GM23338 (cell line): ENCODE measurements around the gene OSER1. TPM values are rescaled to one million over a fixed set of nuclear protein-coding genes. Genes with fewer than 3 reads are reported as not detected.

Source experiments
- ATAC-seq: fragments of 200-7000 bp; cut with Tn5 transposase; 3 replicates; pipeline ENCODE4 v1.9.1; 2020
- DNase-seq: peaks from one replicate; pipeline ENCODE4 v3.0.0-alpha.2; 2015; ENCODE audit warnings: low spot score
- H2AFZ ChIP-seq: fragments of 200-600 bp; sonication (generic); 2 replicates; pipeline ENCODE4 v1.8.0; 2016; ENCODE audit warnings: antibody characterized with exemption, mild to moderate bottlenecking, moderate library complexity
- H3F3A ChIP-seq: fragments of 200-600 bp; sonication (generic); replicated peaks from 2 replicates; pipeline ENCODE4 v1.8.0; 2017; ENCODE audit warnings: antibody characterized with exemption, mixed run types, low read depth
- H3K27ac ChIP-seq: fragments of 200-600 bp; sonication (generic); 2 replicates; pipeline ENCODE4 v1.6.1; 2016; ENCODE audit warnings: low read depth
- H3K27me3 ChIP-seq: fragments of 200-600 bp; sonication (generic); 2 replicates; pipeline ENCODE4 v1.8.0; 2016; ENCODE audit warnings: mild to moderate bottlenecking, mixed run types, moderate library complexity; ENCODE audit not compliant: insufficient read depth
- H3K36me3 ChIP-seq: fragments of 200-600 bp; sonication (generic); 2 replicates; pipeline ENCODE4 v1.8.0; 2016; ENCODE audit warnings: mild to moderate bottlenecking; ENCODE audit not compliant: insufficient read depth
- H3K4me1 ChIP-seq: fragments of 200-600 bp; sonication (generic); 2 replicates; pipeline ENCODE4 v1.8.0; 2016; ENCODE audit warnings: mild to moderate bottlenecking, moderate library complexity; ENCODE audit not compliant: insufficient read depth
- H3K4me2 ChIP-seq: fragments of 200-600 bp; sonication (generic); 2 replicates; pipeline ENCODE4 v1.7.1; 2017; ENCODE audit warnings: mixed run types
- H3K4me3 ChIP-seq: fragments of 200-600 bp; sonication (generic); 2 replicates; pipeline ENCODE4 v1.6.1; 2016; ENCODE audit warnings: mixed run types
- H3K79me2 ChIP-seq: fragments of 200-600 bp; sonication (generic); replicated peaks from 2 replicates; pipeline ENCODE4 v1.8.0; 2017; ENCODE audit warnings: mild to moderate bottlenecking; ENCODE audit not compliant: insufficient read depth
- H3K9me2 ChIP-seq: fragments of 200-600 bp; sonication (generic); 2 replicates; pipeline ENCODE4 v1.8.0; 2017; ENCODE audit not compliant: insufficient read depth
- H4K20me1 ChIP-seq: fragments of 200-600 bp; sonication (generic); replicated peaks from 2 replicates; pipeline ENCODE4 v1.8.0; 2017; ENCODE audit warnings: mild to moderate bottlenecking; ENCODE audit not compliant: insufficient read depth
- H3K27ac Mint-ChIP-seq: 2 replicates; pipeline ENCODE4 v1.8.0; 2020; ENCODE audit warnings: inconsistent platforms, mild to moderate bottlenecking, moderate library complexity, mixed read lengths
- H3K27me3 Mint-ChIP-seq: 3 replicates; pipeline ENCODE4 v1.8.0; 2022; ENCODE audit warnings: low read depth, mild to moderate bottlenecking, moderate library complexity, mixed read lengths, inconsistent platforms; ENCODE audit not compliant: insufficient read depth, poor library complexity
- H3K36me3 Mint-ChIP-seq: 3 replicates; pipeline ENCODE4 v1.8.0; 2021; ENCODE audit warnings: low read depth, mild to moderate bottlenecking, inconsistent platforms, moderate library complexity, mixed read lengths
- H3K4me1 Mint-ChIP-seq: 3 replicates; pipeline ENCODE4 v1.8.0; 2020; ENCODE audit warnings: mild to moderate bottlenecking, inconsistent platforms, mixed read lengths
- H3K4me3 Mint-ChIP-seq: 3 replicates; pipeline ENCODE4 v1.8.0; 2021; ENCODE audit warnings: moderate library complexity, mild to moderate bottlenecking, inconsistent platforms, mixed read lengths
- H3K9me3 Mint-ChIP-seq: 3 replicates; pipeline ENCODE4 v1.8.0; 2020; ENCODE audit warnings: moderate library complexity, mild to moderate bottlenecking, inconsistent platforms, mixed read lengths
- CREB1 ChIP-seq: fragments of 250-450 bp; sonication (Bioruptor Pico); IDR thresholded peaks from 2 replicates; pipeline ENCODE4 v1.5.0; 2020; ENCODE audit warnings: low read depth, mild to moderate bottlenecking, moderate library complexity
- CTCF ChIP-seq, 2 experiments: fragments of 200-600 bp in 1 of 2; sonication (generic) in 1 of 2; conservative IDR thresholded peaks; 2 replicates each; pipeline versions ENCODE4 v1.5.1 to v1.6.1; 2016 to 2017; ENCODE audit warnings: antibody characterized with exemption in 2 of 2, low read depth in 2 of 2, mild to moderate bottlenecking in 2 of 2, moderate library complexity in 1 of 2
- EZH2 ChIP-seq: fragments of 200-600 bp; sonication (generic); IDR thresholded peaks from one replicate; pipeline ENCODE4 v1.8.0; 2017; ENCODE audit warnings: antibody characterized with exemption, mild to moderate bottlenecking, low read depth; ENCODE audit not compliant: unreplicated experiment
- EZH2phosphoT487 ChIP-seq: fragments of 200-600 bp; sonication (generic); IDR thresholded peaks from one replicate; pipeline ENCODE4 v1.8.1; 2018; ENCODE audit warnings: antibody characterized with exemption; ENCODE audit not compliant: unreplicated experiment
- JUNB ChIP-seq: IDR thresholded peaks from one replicate; pipeline ENCODE4 v1.6.1; 2016; ENCODE audit warnings: antibody characterized with exemption; ENCODE audit not compliant: unreplicated experiment
- NANOG ChIP-seq: IDR thresholded peaks from 2 replicates; pipeline ENCODE4 v1.6.1; 2016; ENCODE audit warnings: antibody characterized with exemption, borderline replicate concordance
- POLR2AphosphoS5 ChIP-seq: IDR thresholded peaks from 2 replicates; pipeline ENCODE4 v1.6.1; 2016; ENCODE audit warnings: antibody characterized with exemption, low read depth
- STAT1 ChIP-seq: IDR thresholded peaks from one replicate; pipeline ENCODE4 v1.6.1; 2016; ENCODE audit warnings: antibody characterized with exemption; ENCODE audit not compliant: unreplicated experiment
- ZNF114 ChIP-seq: fragments of 250-450 bp; sonication (Bioruptor Pico); IDR thresholded peaks from 2 replicates; pipeline ENCODE4 v1.5.0; 2020; ENCODE audit warnings: mild to moderate bottlenecking, moderate library complexity
- ZNF331 ChIP-seq: fragments of 250-450 bp; sonication (Bioruptor Pico); IDR thresholded peaks from 2 replicates; pipeline ENCODE4 v1.5.0; 2020; ENCODE audit warnings: low read depth, mild to moderate bottlenecking, moderate library complexity
- ZNF462 ChIP-seq: fragments of 250-450 bp; sonication (Bioruptor Pico); IDR thresholded peaks from 2 replicates; pipeline ENCODE4 v1.5.0; 2020; ENCODE audit warnings: mild to moderate bottlenecking, moderate library complexity
- polyA plus RNA-seq: library from polyadenylated mRNA; unstranded; fragments of >200 nt; fragmentation: Nextera tagmentation; extraction: Ambion mirVana; gene quantifications from 2 replicates; pipeline ENCODE4 v1.2.1, GENCODE V29; 2016
- total RNA-seq: library from RNA; depleted of rRNA; stranded (reverse); fragments of >200 nt; shearing (Covaris generic); gene quantifications from 2 replicates; pipeline ENCODE4 v1.2.3, GENCODE V29; 2014
- TF ChIP-seq, protein P1 (sequence below): IDR thresholded peaks from one replicate; pipeline ENCODE4 v1.6.1; 2018; ENCODE audit warnings: antibody characterized with exemption; ENCODE audit not compliant: unreplicated experiment
- TF ChIP-seq, protein P2 (sequence below): IDR thresholded peaks from 2 replicates; pipeline ENCODE4 v1.6.1; 2016; ENCODE audit warnings: antibody characterized with exemption

The OSER1 gene
- total and polyA plus RNA-seq, 2 experiments from 2014 or later = 25.2 to 31.1 TPM

- Histone ChIP-seq H4K20me1 (no peaks in the 10 kb centered on the region), H3F3A (no peaks in the 10 kb centered on the region), H3K4me2 (no peak overlapping the region), H3K79me2 (no peaks in the 10 kb centered on the region), H3K4me1 (peaks cover 17% of the 10 kb centered on the region; the same call in 1 of the 2 replicates), H3K4me3 (no peak overlapping the region), H3K36me3 (no peaks in the 10 kb centered on the region), H3K9me2 (no peaks in the 10 kb centered on the region), H2AFZ (no peak overlapping the region), H3K27ac (no peak overlapping the region), H3K27me3 (peaks cover 4% of the 10 kb centered on the region; the same call in 1 of the 2 replicates)
- no peaks in the 10 kb centered on the region for H3K9me3 Mint-ChIP-seq
- no peak overlapping the region for H3K4me3 Mint-ChIP-seq
- H3K36me3 Mint-ChIP-seq = no peaks in the 10 kb centered on the region
- H3K27ac Mint-ChIP-seq = no peak overlapping the region
- TF ChIP-seq, protein P1, sequence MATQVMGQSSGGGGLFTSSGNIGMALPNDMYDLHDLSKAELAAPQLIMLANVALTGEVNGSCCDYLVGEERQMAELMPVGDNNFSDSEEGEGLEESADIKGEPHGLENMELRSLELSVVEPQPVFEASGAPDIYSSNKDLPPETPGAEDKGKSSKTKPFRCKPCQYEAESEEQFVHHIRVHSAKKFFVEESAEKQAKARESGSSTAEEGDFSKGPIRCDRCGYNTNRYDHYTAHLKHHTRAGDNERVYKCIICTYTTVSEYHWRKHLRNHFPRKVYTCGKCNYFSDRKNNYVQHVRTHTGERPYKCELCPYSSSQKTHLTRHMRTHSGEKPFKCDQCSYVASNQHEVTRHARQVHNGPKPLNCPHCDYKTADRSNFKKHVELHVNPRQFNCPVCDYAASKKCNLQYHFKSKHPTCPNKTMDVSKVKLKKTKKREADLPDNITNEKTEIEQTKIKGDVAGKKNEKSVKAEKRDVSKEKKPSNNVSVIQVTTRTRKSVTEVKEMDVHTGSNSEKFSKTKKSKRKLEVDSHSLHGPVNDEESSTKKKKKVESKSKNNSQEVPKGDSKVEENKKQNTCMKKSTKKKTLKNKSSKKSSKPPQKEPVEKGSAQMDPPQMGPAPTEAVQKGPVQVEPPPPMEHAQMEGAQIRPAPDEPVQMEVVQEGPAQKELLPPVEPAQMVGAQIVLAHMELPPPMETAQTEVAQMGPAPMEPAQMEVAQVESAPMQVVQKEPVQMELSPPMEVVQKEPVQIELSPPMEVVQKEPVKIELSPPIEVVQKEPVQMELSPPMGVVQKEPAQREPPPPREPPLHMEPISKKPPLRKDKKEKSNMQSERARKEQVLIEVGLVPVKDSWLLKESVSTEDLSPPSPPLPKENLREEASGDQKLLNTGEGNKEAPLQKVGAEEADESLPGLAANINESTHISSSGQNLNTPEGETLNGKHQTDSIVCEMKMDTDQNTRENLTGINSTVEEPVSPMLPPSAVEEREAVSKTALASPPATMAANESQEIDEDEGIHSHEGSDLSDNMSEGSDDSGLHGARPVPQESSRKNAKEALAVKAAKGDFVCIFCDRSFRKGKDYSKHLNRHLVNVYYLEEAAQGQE = no peak
- TF ChIP-seq EZH2phosphoT487 = no peak
- no peak for TF ChIP-seq CTCF (conservative IDR thresholded peaks at IDR 0.05; ENCODE audit: low read depth in 2 of 2)
- TF ChIP-seq, protein P2, sequence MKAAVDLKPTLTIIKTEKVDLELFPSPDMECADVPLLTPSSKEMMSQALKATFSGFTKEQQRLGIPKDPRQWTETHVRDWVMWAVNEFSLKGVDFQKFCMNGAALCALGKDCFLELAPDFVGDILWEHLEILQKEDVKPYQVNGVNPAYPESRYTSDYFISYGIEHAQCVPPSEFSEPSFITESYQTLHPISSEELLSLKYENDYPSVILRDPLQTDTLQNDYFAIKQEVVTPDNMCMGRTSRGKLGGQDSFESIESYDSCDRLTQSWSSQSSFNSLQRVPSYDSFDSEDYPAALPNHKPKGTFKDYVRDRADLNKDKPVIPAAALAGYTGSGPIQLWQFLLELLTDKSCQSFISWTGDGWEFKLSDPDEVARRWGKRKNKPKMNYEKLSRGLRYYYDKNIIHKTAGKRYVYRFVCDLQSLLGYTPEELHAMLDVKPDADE = no peak
- no peak for TF ChIP-seq ZNF114 (CRISPR knock-in tag)
- no peak for TF ChIP-seq ZNF331 (CRISPR knock-in tag)
- TF ChIP-seq POLR2AphosphoS5 = no peak
- no peak for TF ChIP-seq EZH2
- no peak for TF ChIP-seq ZNF462 (CRISPR knock-in tag)
- TF ChIP-seq CREB1 (CRISPR knock-in tag) = no peak
- no peak for TF ChIP-seq STAT1
- no peak for TF ChIP-seq NANOG
- no peak for TF ChIP-seq JUNB
- peaks cover 28% of the 10 kb centered on the region for H3K4me1 Mint-ChIP-seq
- H3K27me3 Mint-ChIP-seq = peaks cover 7% of the 10 kb centered on the region
- DNase-seq (no peak), ATAC-seq (no peak)
Measured at GRCh38 chr20:44185574-44185973, 25.0 kb downstream of the OSER1 start.
